Sigmoid colon (tissue), 3 donors: ENCODE measurements around the gene MYL12B.

Experiments used
- CTCF ChIP-seq, 4 experiments: fragments of 450-650 bp in 3 of 4; fragments of 200-600 bp in 1 of 4; IDR thresholded peaks; one replicate each; pipeline ENCODE4 v1.5.1; 2016 to 2019; ENCODE audit warnings: antibody characterized with exemption in 4 of 4, mild to moderate bottlenecking in 3 of 4, moderate library complexity in 2 of 4
- POLR2A ChIP-seq, 2 donors: fragments of 450-650 bp; IDR thresholded peaks; one replicate each; pipeline ENCODE4 v1.6.1; 2016; ENCODE audit warnings: antibody characterized with exemption in 2 of 2, mild to moderate bottlenecking in 2 of 2, moderate library complexity in 2 of 2

DNA sequence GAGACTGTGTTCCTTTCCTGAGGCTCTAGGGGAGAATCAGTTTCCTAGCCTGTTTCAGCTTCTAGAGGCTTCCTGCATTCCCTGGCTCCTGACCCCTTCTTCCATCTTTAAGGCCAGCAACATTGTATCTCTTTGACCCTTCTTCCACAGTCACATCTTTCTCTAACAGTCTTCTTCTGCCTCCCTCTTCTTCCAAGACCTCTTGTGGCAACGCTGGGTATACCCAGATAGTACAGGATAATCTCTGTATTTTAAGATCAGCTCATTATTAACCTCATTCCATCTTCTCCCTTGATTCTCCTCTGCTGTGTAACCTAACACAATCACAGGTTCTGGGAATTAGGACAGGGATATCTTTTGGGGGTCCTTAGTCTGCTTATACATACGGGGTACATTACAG, 23.2 kb upstream of the MYL12B start:
- TF ChIP-seq CTCF (IDR thresholded peaks at IDR 0.05) (no peak), POLR2A (IDR thresholded peaks at IDR 0.05) (no peak)
